PC-9 (cell line): ENCODE data around the gene SLC2A8. TPM values are rescaled to one million over a fixed set of nuclear protein-coding genes. Genes with fewer than 3 reads are reported as not detected.

Experiments
- BruUV-seq: library from RNA; stranded (reverse); fragments of 400-500 nt; replicated peaks from 2 replicates; lab custom pipeline; 2021; lab: Mats Ljungman, UMichigan
- CTCF ChIA-PET: fragments of 300-600 bp; sonication (Branson Sonifier 250); formaldehyde crosslinking; loops from one replicate; lab custom pipeline; 2022; ENCODE audit warnings: antibody characterized with exemption; lab: Charles Lee
- POLR2A ChIA-PET: fragments of 300-600 bp; sonication (Branson Sonifier 250); formaldehyde crosslinking; loops from one replicate; lab custom pipeline; 2022; ENCODE audit warnings: antibody characterized with exemption; ENCODE audit not compliant: unreplicated experiment; lab: Charles Lee
- DNase-seq, 2 experiments: peaks; one replicate each; pipeline versions ENCODE4 v3.0.0 to v3.0.0-alpha.2; 2015 to 2022; ENCODE audit warnings: mixed read lengths in 1 of 2
- H2AFZ ChIP-seq: fragments of 200-600 bp; sonication (generic); 2 replicates; pipeline ENCODE4 v1.8.1; 2017; ENCODE audit warnings: antibody characterized with exemption
- H3F3A ChIP-seq: fragments of 200-600 bp; sonication (generic); 2 replicates; pipeline ENCODE4 v1.8.1; 2017; ENCODE audit warnings: antibody characterized with exemption, mild to moderate bottlenecking, low read depth; ENCODE audit not compliant: insufficient read depth
- H3K27ac ChIP-seq: fragments of 200-600 bp; sonication (generic); 2 replicates; pipeline ENCODE4 v1.6.1; 2016; ENCODE audit warnings: mixed run types
- H3K27me3 ChIP-seq: fragments of 200-600 bp; sonication (generic); 2 replicates; pipeline ENCODE4 v1.6.1; 2016; ENCODE audit warnings: low read depth, mixed run types; ENCODE audit not compliant: insufficient read depth
- H3K36me3 ChIP-seq: fragments of 200-600 bp; sonication (generic); 2 replicates; pipeline ENCODE4 v1.6.1; 2016; ENCODE audit warnings: low read depth, mixed run types
- H3K4me1 ChIP-seq: fragments of 200-600 bp; sonication (generic); replicated peaks from 2 replicates; pipeline ENCODE4 v1.6.1; 2016; ENCODE audit warnings: mixed run types; ENCODE audit not compliant: insufficient read depth
- H3K4me2 ChIP-seq: fragments of 200-600 bp; sonication (generic); 2 replicates; pipeline ENCODE4 v1.6.1; 2017; ENCODE audit warnings: mixed run types
- H3K4me3 ChIP-seq: fragments of 200-600 bp; sonication (generic); 2 replicates; pipeline ENCODE4 v1.6.1; 2016; ENCODE audit warnings: mixed run types
- H3K79me2 ChIP-seq: fragments of 200-600 bp; sonication (generic); 2 replicates; pipeline ENCODE4 v1.6.1; 2017; ENCODE audit warnings: low read depth, mixed run types
- H3K9me2 ChIP-seq: fragments of 200-600 bp; sonication (generic); 2 replicates; pipeline ENCODE4 v1.8.1; 2017; ENCODE audit warnings: mild to moderate bottlenecking; ENCODE audit not compliant: insufficient read depth
- H3K9me3 ChIP-seq: fragments of 200-600 bp; sonication (generic); 2 replicates; pipeline ENCODE4 v1.8.1; 2016; ENCODE audit warnings: low read depth; ENCODE audit not compliant: insufficient read depth
- H4K20me1 ChIP-seq: fragments of 200-600 bp; sonication (generic); 2 replicates; pipeline ENCODE4 v1.8.1; 2017; ENCODE audit not compliant: insufficient read depth
- EZH2 ChIP-seq: fragments of 200-600 bp; sonication (generic); IDR thresholded peaks from 2 replicates; pipeline ENCODE4 v1.8.0; 2017; ENCODE audit warnings: antibody characterized with exemption, low read depth
- intact Hi-C: fragments of 100-400 bp; cut with micrococcal nuclease; formaldehyde crosslinking; loops from one replicate; pipeline ENCODE4 v1.10.0; 2022; ENCODE audit not compliant: unreplicated experiment
- total RNA-seq: library from RNA; stranded (reverse); gene quantifications from 2 replicates; pipeline ENCODE4 v1.2.3, GENCODE V29; 2021
- TF ChIP-seq, protein P1 (sequence below): fragments of 200-600 bp; sonication (generic); conservative IDR thresholded peaks from 2 replicates; pipeline ENCODE4 v1.6.1; 2017; ENCODE audit warnings: mixed run types, antibody characterized with exemption, mild to moderate bottlenecking, moderate library complexity

The SLC2A8 gene
- total RNA-seq, 1 experiment from 2014 or later, result 19.1 TPM

- H2AFZ ChIP-seq, result no peak overlapping the region
- no peaks in the 10 kb centered on the region for H3K9me3 ChIP-seq
- peaks cover 7% of the 10 kb centered on the region for H3K4me1 ChIP-seq
- no peaks in the 10 kb centered on the region for H4K20me1 ChIP-seq
- no peak overlapping the region for H3K4me3 ChIP-seq
- BruUV-seq, result no TSS peak
- H3K27ac ChIP-seq, result no peak overlapping the region
- H3K9me2 ChIP-seq, result no peaks in the 10 kb centered on the region
- no peak for DNase-seq
- CTCF ChIA-PET, result no interaction called here
- no peaks in the 10 kb centered on the region for H3F3A ChIP-seq
- H3K79me2 ChIP-seq, result peaks cover 40% of the 10 kb centered on the region
- H3K27me3 ChIP-seq, result no peaks in the 10 kb centered on the region
- H3K4me2 ChIP-seq, result no peak overlapping the region
- POLR2A ChIA-PET, result no interaction called here
- intact Hi-C loops, result no loop called here
- peaks cover 17% of the 10 kb centered on the region; the same call in 1 of the 2 replicates for H3K36me3 ChIP-seq
- TF ChIP-seq, protein P1, sequence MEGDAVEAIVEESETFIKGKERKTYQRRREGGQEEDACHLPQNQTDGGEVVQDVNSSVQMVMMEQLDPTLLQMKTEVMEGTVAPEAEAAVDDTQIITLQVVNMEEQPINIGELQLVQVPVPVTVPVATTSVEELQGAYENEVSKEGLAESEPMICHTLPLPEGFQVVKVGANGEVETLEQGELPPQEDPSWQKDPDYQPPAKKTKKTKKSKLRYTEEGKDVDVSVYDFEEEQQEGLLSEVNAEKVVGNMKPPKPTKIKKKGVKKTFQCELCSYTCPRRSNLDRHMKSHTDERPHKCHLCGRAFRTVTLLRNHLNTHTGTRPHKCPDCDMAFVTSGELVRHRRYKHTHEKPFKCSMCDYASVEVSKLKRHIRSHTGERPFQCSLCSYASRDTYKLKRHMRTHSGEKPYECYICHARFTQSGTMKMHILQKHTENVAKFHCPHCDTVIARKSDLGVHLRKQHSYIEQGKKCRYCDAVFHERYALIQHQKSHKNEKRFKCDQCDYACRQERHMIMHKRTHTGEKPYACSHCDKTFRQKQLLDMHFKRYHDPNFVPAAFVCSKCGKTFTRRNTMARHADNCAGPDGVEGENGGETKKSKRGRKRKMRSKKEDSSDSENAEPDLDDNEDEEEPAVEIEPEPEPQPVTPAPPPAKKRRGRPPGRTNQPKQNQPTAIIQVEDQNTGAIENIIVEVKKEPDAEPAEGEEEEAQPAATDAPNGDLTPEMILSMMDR, result no peak
- no peak for TF ChIP-seq EZH2
Measured at GRCh38 chr9:127428348-127428747, 31.4 kb downstream of the SLC2A8 start.

GRCh38 chr9:127430415-127430814 is 33.4 kb downstream of the SLC2A8 start:
- TF ChIP-seq, protein P1, result no peak
- TF ChIP-seq EZH2, result no peak

GRCh38 chr9:127437497-127438264 is 40.7 kb downstream of the SLC2A8 start:
- ChIA-PET POLR2A (interaction anchor here (0.6 kb wide), 1 partner anchor 15 kb away, joined by 3 read pairs; no protein-coding TSS in a partner anchor), CTCF (no interaction called here)
- BruUV-seq, result no TSS peak
- Histone ChIP-seq H3K9me2 (no peaks in the 10 kb centered on the region), H2AFZ (no peak overlapping the region), H3F3A (peaks cover 6% of the 10 kb centered on the region; the same call in 1 of the 2 replicates), H3K4me2 (no peak overlapping the region), H3K36me3 (peaks cover 34% of the 10 kb centered on the region), H3K79me2 (no peaks in the 10 kb centered on the region), H3K4me1 (no peaks in the 10 kb centered on the region), H3K27ac (no peak overlapping the region), H3K4me3 (no peak overlapping the region), H3K27me3 (no peaks in the 10 kb centered on the region), H4K20me1 (no peaks in the 10 kb centered on the region; the same call in 1 of the 2 replicates), H3K9me3 (no peaks in the 10 kb centered on the region; the same call in 1 of the 2 replicates)
- intact Hi-C loops, result no loop called here
- TF ChIP-seq EZH2, result no peak
- TF ChIP-seq, protein P1, result no peak
- no peak for DNase-seq

More at GRCh38 chr9:127430415-127430814, 33.4 kb downstream of the SLC2A8 start:
- Histone ChIP-seq H2AFZ (no peak overlapping the region), H3K4me3 (no peak overlapping the region), H3K36me3 (peaks cover 27% of the 10 kb centered on the region; the same call in 1 of the 2 replicates), H4K20me1 (no peaks in the 10 kb centered on the region), H3K27ac (no peak overlapping the region), H3K4me1 (peaks cover 4% of the 10 kb centered on the region), H3F3A (no peaks in the 10 kb centered on the region), H3K9me3 (no peaks in the 10 kb centered on the region), H3K4me2 (no peak overlapping the region), H3K9me2 (no peaks in the 10 kb centered on the region), H3K27me3 (no peaks in the 10 kb centered on the region), H3K79me2 (peaks cover 25% of the 10 kb centered on the region)
- no peak for DNase-seq
- no TSS peak for BruUV-seq
- CTCF ChIA-PET, result no interaction called here
- POLR2A ChIA-PET, result no interaction called here
- intact Hi-C loops, result no loop called here
